ENCODE results near the gene PDCD1LG2. TPM values are rescaled to one million over a fixed set of nuclear protein-coding genes. Genes with fewer than 3 reads are reported as not detected.

PDCD1LG2 gene
- polyA plus RNA-seq, 1 of the 3 experiments (the other 2 are of a cell fraction): 11.1 TPM

DNA sequence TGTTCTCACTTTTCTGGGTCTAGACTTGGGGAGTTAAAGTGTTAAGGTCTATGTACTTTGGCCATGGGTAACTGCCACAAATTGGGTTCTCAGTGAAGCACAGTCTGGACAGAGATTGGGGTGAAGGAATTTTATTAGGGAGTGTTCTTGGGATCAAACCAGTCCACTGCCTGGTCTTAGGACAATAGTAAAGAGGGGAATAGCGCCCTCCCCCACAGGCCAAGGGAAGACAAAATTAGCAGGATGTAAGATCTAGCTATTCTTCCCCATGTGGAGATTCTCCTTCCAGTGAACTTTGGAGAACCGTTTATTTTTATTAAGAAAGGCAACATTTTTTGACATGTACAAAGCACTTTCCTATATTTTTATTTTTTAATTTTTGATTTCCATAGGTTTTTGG, 100.2 kb downstream of the PDCD1LG2 start:
- H3K27me3 ChIP-seq (ENCODE audit: insufficient read depth): no peaks in the 10 kb centered on the region
- H3K9me3 ChIP-seq: no peaks in the 10 kb centered on the region
- WGBS (ENCODE audit: low lambda C conversion rate): 81% methylated on average over 2 of the region's 2 CpGs
- H3K4me3 ChIP-seq (ENCODE audit: low read depth in 2 of 2, low read length in 1 of 2): no peak overlapping the region
- POLR2A ChIA-PET: no interaction called here
- H2AFZ ChIP-seq (ENCODE audit: low read depth): no peak overlapping the region
- H3K9me2 ChIP-seq: no peaks in the 10 kb centered on the region
- H3K4me1 ChIP-seq (ENCODE audit: control insufficient read depth in 1 of 2, insufficient read depth in 2 of 2, low read depth in 1 of 2, low read length in 1 of 2): peaks cover 0 to 5% of the 10 kb centered on the region in 2 experiments; a peak in 2 of 4 replicates
- CTCF ChIA-PET: interaction anchor here (1.3 to 3.2 kb wide), 2 partner anchors 9 to 10 kb away, joined by 3 to 18 read pairs; no protein-coding TSS in a partner anchor
- TF ChIP-seq EZH2phosphoT487 (IDR thresholded peaks at IDR 0.05; ENCODE audit: borderline replicate concordance, low read depth) (no peak), RCOR1 (IDR thresholded peaks at IDR 0.05; ENCODE audit: low read length) (no peak), NFIC (IDR thresholded peaks at IDR 0.05; ENCODE audit: borderline replicate concordance) (no peak), MXI1 (IDR thresholded peaks at IDR 0.05; ENCODE audit: low read depth, low read length) (no peak), POLR2AphosphoS5 (IDR thresholded peaks at IDR 0.05; ENCODE audit: low read depth, low read length) (no peak), FOXJ3 (CRISPR knock-in tag; IDR thresholded peaks at IDR 0.05) (no peak), MEF2A (IDR thresholded peaks at IDR 0.05; ENCODE audit: borderline replicate concordance, low read depth) (no peak), RAD21 (IDR thresholded peaks at IDR 0.05; ENCODE audit: low read length) (no peak), ELF1 (IDR thresholded peaks at IDR 0.05) (no peak), SMC3 (IDR thresholded peaks at IDR 0.05; ENCODE audit: low read depth, low read length) (no peak), SIN3A (IDR thresholded peaks at IDR 0.05; ENCODE audit: borderline replicate concordance, low read depth, low read length) (no peak)
- TF ChIP-seq, protein P1, sequence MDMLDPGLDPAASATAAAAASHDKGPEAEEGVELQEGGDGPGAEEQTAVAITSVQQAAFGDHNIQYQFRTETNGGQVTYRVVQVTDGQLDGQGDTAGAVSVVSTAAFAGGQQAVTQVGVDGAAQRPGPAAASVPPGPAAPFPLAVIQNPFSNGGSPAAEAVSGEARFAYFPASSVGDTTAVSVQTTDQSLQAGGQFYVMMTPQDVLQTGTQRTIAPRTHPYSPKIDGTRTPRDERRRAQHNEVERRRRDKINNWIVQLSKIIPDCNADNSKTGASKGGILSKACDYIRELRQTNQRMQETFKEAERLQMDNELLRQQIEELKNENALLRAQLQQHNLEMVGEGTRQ (IDR thresholded peaks at IDR 0.05; ENCODE audit: borderline replicate concordance, low read depth, low read length): no peak
- TF ChIP-seq, protein P2, sequence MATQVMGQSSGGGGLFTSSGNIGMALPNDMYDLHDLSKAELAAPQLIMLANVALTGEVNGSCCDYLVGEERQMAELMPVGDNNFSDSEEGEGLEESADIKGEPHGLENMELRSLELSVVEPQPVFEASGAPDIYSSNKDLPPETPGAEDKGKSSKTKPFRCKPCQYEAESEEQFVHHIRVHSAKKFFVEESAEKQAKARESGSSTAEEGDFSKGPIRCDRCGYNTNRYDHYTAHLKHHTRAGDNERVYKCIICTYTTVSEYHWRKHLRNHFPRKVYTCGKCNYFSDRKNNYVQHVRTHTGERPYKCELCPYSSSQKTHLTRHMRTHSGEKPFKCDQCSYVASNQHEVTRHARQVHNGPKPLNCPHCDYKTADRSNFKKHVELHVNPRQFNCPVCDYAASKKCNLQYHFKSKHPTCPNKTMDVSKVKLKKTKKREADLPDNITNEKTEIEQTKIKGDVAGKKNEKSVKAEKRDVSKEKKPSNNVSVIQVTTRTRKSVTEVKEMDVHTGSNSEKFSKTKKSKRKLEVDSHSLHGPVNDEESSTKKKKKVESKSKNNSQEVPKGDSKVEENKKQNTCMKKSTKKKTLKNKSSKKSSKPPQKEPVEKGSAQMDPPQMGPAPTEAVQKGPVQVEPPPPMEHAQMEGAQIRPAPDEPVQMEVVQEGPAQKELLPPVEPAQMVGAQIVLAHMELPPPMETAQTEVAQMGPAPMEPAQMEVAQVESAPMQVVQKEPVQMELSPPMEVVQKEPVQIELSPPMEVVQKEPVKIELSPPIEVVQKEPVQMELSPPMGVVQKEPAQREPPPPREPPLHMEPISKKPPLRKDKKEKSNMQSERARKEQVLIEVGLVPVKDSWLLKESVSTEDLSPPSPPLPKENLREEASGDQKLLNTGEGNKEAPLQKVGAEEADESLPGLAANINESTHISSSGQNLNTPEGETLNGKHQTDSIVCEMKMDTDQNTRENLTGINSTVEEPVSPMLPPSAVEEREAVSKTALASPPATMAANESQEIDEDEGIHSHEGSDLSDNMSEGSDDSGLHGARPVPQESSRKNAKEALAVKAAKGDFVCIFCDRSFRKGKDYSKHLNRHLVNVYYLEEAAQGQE (IDR thresholded peaks at IDR 0.05; ENCODE audit: low read depth, low read length): no peak
- TF ChIP-seq, protein P3, sequence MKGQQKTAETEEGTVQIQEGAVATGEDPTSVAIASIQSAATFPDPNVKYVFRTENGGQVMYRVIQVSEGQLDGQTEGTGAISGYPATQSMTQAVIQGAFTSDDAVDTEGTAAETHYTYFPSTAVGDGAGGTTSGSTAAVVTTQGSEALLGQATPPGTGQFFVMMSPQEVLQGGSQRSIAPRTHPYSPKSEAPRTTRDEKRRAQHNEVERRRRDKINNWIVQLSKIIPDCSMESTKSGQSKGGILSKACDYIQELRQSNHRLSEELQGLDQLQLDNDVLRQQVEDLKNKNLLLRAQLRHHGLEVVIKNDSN (IDR thresholded peaks at IDR 0.05; ENCODE audit: borderline replicate concordance, low read depth): no peak
- TF ChIP-seq, protein P4, sequence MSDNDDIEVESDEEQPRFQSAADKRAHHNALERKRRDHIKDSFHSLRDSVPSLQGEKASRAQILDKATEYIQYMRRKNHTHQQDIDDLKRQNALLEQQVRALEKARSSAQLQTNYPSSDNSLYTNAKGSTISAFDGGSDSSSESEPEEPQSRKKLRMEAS (IDR thresholded peaks at IDR 0.05; ENCODE audit: low read depth): no peak
- peaks cover 3% of the 10 kb centered on the region for H3F3A ChIP-seq (replicated peaks; ENCODE audit: insufficient read depth)
- no peak overlapping the region for H3K4me2 ChIP-seq
- H4K20me1 ChIP-seq (ENCODE audit: insufficient read depth): no peaks in the 10 kb centered on the region
- H3K27ac ChIP-seq (ENCODE audit: low read depth in 2 of 2, low read length in 1 of 2): no peak overlapping the region
- no peak overlapping the region for H3K9ac ChIP-seq
- no peak for DNase-seq
- H3K79me2 ChIP-seq (ENCODE audit: insufficient read depth): no peaks in the 10 kb centered on the region
- no peaks in the 10 kb centered on the region for H3K36me3 ChIP-seq (replicated peaks in 1 of 2; ENCODE audit: control insufficient read depth in 1 of 2, insufficient read depth in 2 of 2, low read length in 1 of 2)

Data from SK-N-SH (cell line).